K562 treated with DMSO at 1 percent for 4 hours (cell line): Measurements from ENCODE around the gene PDS5B. TPM values are rescaled to one million over a fixed set of nuclear protein-coding genes. Genes with fewer than 3 reads are reported as not detected.

Experiments used
- total RNA-seq: library from RNA; unstranded; fragments of 300-600 nt; gene quantifications from 2 replicates; pipeline ENCODE4 v1.2.3, GENCODE V29; 2022; ENCODE audit not compliant: insufficient read depth

The PDS5B gene
- 7.1 and 9.4 TPM in 2 replicates for total RNA-seq

DNA sequence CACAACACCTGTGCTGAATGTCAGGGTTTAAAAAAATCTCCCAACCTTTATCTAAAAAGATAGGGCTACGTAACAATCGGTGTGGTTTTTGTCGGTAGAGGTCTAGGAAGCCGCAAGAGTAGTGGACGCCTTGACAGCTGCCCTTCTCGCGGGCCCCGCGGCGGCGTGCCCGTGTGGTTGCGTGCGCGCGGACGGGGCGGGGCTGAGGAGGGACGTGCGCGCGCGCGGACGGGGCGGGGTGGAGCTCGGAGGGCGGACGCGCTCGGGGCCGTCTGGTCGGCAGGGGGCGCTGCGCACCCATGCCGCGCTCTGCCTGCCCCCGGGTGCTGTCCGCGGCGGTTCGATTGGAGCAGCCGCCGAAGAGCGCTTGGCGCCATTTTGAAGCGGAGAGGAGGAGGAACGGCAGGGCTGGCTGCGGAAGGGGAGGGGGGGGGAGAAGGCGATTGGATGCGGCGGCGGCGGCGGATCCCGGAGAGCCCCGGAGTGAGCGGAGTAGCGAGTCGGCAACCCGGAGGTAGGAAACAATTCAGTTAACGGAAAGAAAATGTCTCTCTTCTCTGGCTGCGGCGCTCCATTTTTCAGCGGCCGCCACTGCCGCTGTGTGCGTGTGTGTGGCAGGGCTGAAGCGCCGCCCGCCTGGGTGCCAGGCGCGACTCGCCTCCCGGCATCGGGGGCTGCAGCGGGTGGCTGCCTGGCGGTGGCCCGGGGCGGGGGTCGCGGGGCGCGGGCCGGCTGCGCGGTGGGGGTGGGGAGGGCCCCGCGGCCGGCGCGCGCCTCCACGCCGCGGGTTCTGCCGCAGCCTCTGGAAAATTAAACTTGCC is at the start of gene PDS5B:
Gene PDS5B, plus strand, starts transcription at position 373 of the 821 bp plus-strand sequence. CDS start 62,321 bp downstream, outside the sequence.

GRCh38 chr13:32538621-32539246 is 47.5 kb upstream of the PDS5B start, which contains the start of gene N4BP2L2:
TSS of gene N4BP2L2 (minus strand) at chr13:32538795. CDS start at chr13:32537027, 1,768 bp downstream.

Other genes with a start within 250 kb of the PDS5B start
- 2.1 TPM in 1 of 2 replicates, not detected in the other for gene N4BP2L1, start 158.3 kb upstream of the PDS5B start, total RNA-seq
- 12.9 and 15.6 TPM in 2 replicates for gene N4BP2L2, start 47.7 kb upstream of the PDS5B start, total RNA-seq